AG09309 (cell line): Measurements from ENCODE around the gene ATXN7L1.

ENCODE experiments used
- DNase-seq: peaks from one replicate; pipeline ENCODE4 v3.0.0-alpha.2; 2010; ENCODE audit warnings: low read depth
- H3K4me3 ChIP-seq: 2 replicates; pipeline ENCODE4 v1.5.1; 2011; ENCODE audit warnings: mild to moderate bottlenecking, low read depth, low read length, moderate library complexity; ENCODE audit not compliant: control insufficient read depth
- TF ChIP-seq, protein P1 (sequence below): IDR thresholded peaks from 2 replicates; pipeline ENCODE4 v1.5.1; 2011; ENCODE audit warnings: mild to moderate bottlenecking, low read depth, low read length, inconsistent platforms; ENCODE audit not compliant: insufficient read depth, control insufficient read depth; ENCODE audit errors: missing control alignments

Gene ATXN7L1

GRCh38 chr7:105584165-105584564 lies 292.2 kb downstream of the ATXN7L1 start:
- H3K4me3 ChIP-seq: no peak overlapping the region
- TF ChIP-seq, protein P1, sequence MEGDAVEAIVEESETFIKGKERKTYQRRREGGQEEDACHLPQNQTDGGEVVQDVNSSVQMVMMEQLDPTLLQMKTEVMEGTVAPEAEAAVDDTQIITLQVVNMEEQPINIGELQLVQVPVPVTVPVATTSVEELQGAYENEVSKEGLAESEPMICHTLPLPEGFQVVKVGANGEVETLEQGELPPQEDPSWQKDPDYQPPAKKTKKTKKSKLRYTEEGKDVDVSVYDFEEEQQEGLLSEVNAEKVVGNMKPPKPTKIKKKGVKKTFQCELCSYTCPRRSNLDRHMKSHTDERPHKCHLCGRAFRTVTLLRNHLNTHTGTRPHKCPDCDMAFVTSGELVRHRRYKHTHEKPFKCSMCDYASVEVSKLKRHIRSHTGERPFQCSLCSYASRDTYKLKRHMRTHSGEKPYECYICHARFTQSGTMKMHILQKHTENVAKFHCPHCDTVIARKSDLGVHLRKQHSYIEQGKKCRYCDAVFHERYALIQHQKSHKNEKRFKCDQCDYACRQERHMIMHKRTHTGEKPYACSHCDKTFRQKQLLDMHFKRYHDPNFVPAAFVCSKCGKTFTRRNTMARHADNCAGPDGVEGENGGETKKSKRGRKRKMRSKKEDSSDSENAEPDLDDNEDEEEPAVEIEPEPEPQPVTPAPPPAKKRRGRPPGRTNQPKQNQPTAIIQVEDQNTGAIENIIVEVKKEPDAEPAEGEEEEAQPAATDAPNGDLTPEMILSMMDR: no peak
- no peak for DNase-seq

DNA sequence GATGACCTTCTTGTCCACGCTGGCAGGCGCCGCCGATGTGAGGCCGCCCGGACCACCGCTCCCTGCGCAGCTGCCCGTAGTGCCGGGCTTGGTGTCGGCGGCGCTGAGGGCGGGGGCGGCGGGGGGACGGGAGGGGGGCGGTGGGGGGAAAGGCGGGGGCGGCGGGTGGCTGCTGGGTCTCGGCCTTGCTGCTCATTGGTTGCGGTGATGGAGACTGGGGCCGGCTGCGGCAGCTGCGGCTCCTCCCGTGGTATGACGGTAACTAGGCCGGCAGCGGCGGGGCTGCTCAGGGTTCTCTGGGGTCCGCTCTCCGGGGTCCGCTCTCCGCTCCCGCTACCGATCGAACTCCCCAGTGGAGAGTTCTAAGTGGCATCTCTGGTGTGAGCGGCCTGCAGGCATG lies 293.3 kb downstream of the ATXN7L1 start:
- TF ChIP-seq, protein P1: no peak
- no peak overlapping the region for H3K4me3 ChIP-seq
- DNase-seq: no peak

GRCh38 chr7:105581066-105581811 lies 295.2 kb downstream of the ATXN7L1 start, which contains the start of gene EFCAB10:
Gene EFCAB10, minus strand, starts transcription at chr7:105581493. Its CDS starts 30 bp downstream, at chr7:105581463.
- DNase-seq: no peak
- H3K4me3 ChIP-seq: peak within 1 kb of the TSS; percentile 29
- TF ChIP-seq, protein P1: peak; percentile 27

- H3K4me3 ChIP-seq: no peak overlapping the region
- DNase-seq: no peak
- TF ChIP-seq, protein P1: no peak
Observed at GRCh38 chr7:105580022-105580740, 296.2 kb downstream of the ATXN7L1 start.

GRCh38 chr7:105578496-105578895 lies 297.9 kb downstream of the ATXN7L1 start:
- TF ChIP-seq, protein P1: no peak
- DNase-seq: no peak
- no peak overlapping the region for H3K4me3 ChIP-seq

- no peak for DNase-seq
- H3K4me3 ChIP-seq: no peak overlapping the region
- TF ChIP-seq, protein P1: no peak
Observed at GRCh38 chr7:105577251-105577650, 299.1 kb downstream of the ATXN7L1 start.
